Mesenchymal stem cell (in vitro differentiated cells and primary cell): ENCODE measurements around the gene GAS6.

Experiments used
- DNase-seq: peaks from one replicate; pipeline ENCODE4 v3.0.0-alpha.2; 2013
- H2AFZ ChIP-seq: one replicate; pipeline ENCODE4 v1.6.1; 2013; ENCODE audit warnings: low read depth, mild to moderate bottlenecking, control low read depth, inconsistent platforms, low read length, moderate library complexity
- H2AK5ac ChIP-seq: 2 replicates; pipeline ENCODE4 v1.6.1; 2013; ENCODE audit warnings: low read length, moderate library complexity, mild to moderate bottlenecking, inconsistent platforms; ENCODE audit not compliant: severe bottlenecking
- H2BK120ac ChIP-seq: one replicate; pipeline ENCODE4 v1.6.1; 2013; ENCODE audit warnings: low read depth, mild to moderate bottlenecking, inconsistent platforms, low read length, moderate library complexity
- H2BK12ac ChIP-seq, 2 experiments: one replicate each; pipeline ENCODE4 v1.6.1; 2013; ENCODE audit warnings: inconsistent platforms in 2 of 2, low read length in 2 of 2, mild to moderate bottlenecking in 2 of 2, moderate library complexity in 2 of 2, control low read depth in 1 of 2
- H2BK15ac ChIP-seq: one replicate; pipeline ENCODE4 v1.6.1; 2013; ENCODE audit warnings: mild to moderate bottlenecking, low read depth, inconsistent platforms; ENCODE audit not compliant: poor library complexity, severe bottlenecking
- H2BK5ac ChIP-seq: 2 replicates; pipeline ENCODE4 v1.6.1; 2013; ENCODE audit warnings: low read depth, mild to moderate bottlenecking, low read length, control low read depth, inconsistent platforms; ENCODE audit not compliant: poor library complexity, severe bottlenecking
- H3K14ac ChIP-seq, 2 experiments: one replicate each; pipeline ENCODE4 v1.6.1; 2013; ENCODE audit warnings: inconsistent platforms in 2 of 2, low read length in 2 of 2, control low read depth in 1 of 2, mild to moderate bottlenecking in 1 of 2, moderate library complexity in 1 of 2
- H3K18ac ChIP-seq, 2 experiments: one replicate each; pipeline ENCODE4 v1.6.1; 2013; ENCODE audit warnings: inconsistent platforms in 2 of 2, low read length in 2 of 2, control low read depth in 1 of 2, low read depth in 1 of 2, mild to moderate bottlenecking in 1 of 2
- H3K23ac ChIP-seq, 2 experiments: one replicate each; pipeline ENCODE4 v1.6.1; 2013; ENCODE audit warnings: inconsistent platforms in 2 of 2, low read length in 2 of 2, mild to moderate bottlenecking in 2 of 2, moderate library complexity in 2 of 2, control low read depth in 1 of 2
- H3K27ac ChIP-seq: 2 replicates; pipeline ENCODE4 v1.5.1; 2013; ENCODE audit warnings: mild to moderate bottlenecking, moderate library complexity, low read length, control low read depth, inconsistent platforms; ENCODE audit not compliant: poor library complexity, severe bottlenecking
- H3K27me3 ChIP-seq, 2 experiments: 2 replicates each; pipeline versions ENCODE4 v1.6.1 to v1.7.0; 2013; ENCODE audit warnings: low read length in 2 of 2, mild to moderate bottlenecking in 2 of 2, moderate library complexity in 2 of 2, control low read depth in 1 of 2, inconsistent platforms in 1 of 2; ENCODE audit not compliant: control insufficient read depth in 1 of 2, insufficient read depth in 1 of 2
- H3K36me3 ChIP-seq, 2 experiments: 2 replicates each; pipeline versions ENCODE4 v1.6.1 to v1.7.0; 2013; ENCODE audit warnings: low read length in 2 of 2, control low read depth in 1 of 2, inconsistent platforms in 1 of 2, low read depth in 1 of 2, mild to moderate bottlenecking in 1 of 2; ENCODE audit not compliant: insufficient read depth in 2 of 2, control insufficient read depth in 1 of 2
- H3K4ac ChIP-seq, 2 experiments: one replicate each; pipeline ENCODE4 v1.6.1; 2013; ENCODE audit warnings: inconsistent platforms in 2 of 2, low read length in 2 of 2, mild to moderate bottlenecking in 2 of 2, moderate library complexity in 2 of 2, control low read depth in 1 of 2, low read depth in 1 of 2
- H3K4me1 ChIP-seq: 2 replicates; pipeline ENCODE4 v1.6.1; 2013; ENCODE audit warnings: low read depth, low read length, control low read depth; ENCODE audit not compliant: control insufficient read depth, insufficient read depth
- H3K4me2 ChIP-seq: 2 replicates; pipeline ENCODE4 v1.6.1; 2013; ENCODE audit warnings: low read length, mild to moderate bottlenecking, inconsistent platforms; ENCODE audit not compliant: poor library complexity, severe bottlenecking
- H3K4me3 ChIP-seq, 2 experiments: 2 replicates each; pipeline versions ENCODE4 v1.5.1 to v1.7.0; 2013; ENCODE audit warnings: low read length in 2 of 2, mild to moderate bottlenecking in 2 of 2, control low read depth in 1 of 2, low read depth in 1 of 2; ENCODE audit not compliant: insufficient read depth in 1 of 2
- H3K79me1 ChIP-seq: replicated peaks from 2 replicates; pipeline ENCODE4 v1.6.1; 2013; ENCODE audit warnings: mild to moderate bottlenecking, control low read depth, low read length, inconsistent platforms; ENCODE audit not compliant: poor library complexity, severe bottlenecking
- H3K9ac ChIP-seq: 2 replicates; pipeline ENCODE4 v1.7.0; 2013; ENCODE audit warnings: mild to moderate bottlenecking, low read length, moderate library complexity
- H3K9me3 ChIP-seq: 2 replicates; pipeline ENCODE4 v1.7.0; 2013; ENCODE audit warnings: mild to moderate bottlenecking, low read length; ENCODE audit not compliant: control insufficient read depth
- H4K8ac ChIP-seq: one replicate; pipeline ENCODE4 v1.6.1; 2013; ENCODE audit warnings: inconsistent platforms, mild to moderate bottlenecking, low read length, moderate library complexity
- H4K91ac ChIP-seq: one replicate; pipeline ENCODE4 v1.6.1; 2013; ENCODE audit warnings: mild to moderate bottlenecking, low read length, inconsistent platforms
- WGBS: methylation state at CpG from one replicate; pipeline ENCODE4 v1.1.7; 2013; ENCODE audit warnings: mixed read lengths; 5-methylcytosine and 5-hydroxymethylcytosine counted together

Gene GAS6

DNA sequence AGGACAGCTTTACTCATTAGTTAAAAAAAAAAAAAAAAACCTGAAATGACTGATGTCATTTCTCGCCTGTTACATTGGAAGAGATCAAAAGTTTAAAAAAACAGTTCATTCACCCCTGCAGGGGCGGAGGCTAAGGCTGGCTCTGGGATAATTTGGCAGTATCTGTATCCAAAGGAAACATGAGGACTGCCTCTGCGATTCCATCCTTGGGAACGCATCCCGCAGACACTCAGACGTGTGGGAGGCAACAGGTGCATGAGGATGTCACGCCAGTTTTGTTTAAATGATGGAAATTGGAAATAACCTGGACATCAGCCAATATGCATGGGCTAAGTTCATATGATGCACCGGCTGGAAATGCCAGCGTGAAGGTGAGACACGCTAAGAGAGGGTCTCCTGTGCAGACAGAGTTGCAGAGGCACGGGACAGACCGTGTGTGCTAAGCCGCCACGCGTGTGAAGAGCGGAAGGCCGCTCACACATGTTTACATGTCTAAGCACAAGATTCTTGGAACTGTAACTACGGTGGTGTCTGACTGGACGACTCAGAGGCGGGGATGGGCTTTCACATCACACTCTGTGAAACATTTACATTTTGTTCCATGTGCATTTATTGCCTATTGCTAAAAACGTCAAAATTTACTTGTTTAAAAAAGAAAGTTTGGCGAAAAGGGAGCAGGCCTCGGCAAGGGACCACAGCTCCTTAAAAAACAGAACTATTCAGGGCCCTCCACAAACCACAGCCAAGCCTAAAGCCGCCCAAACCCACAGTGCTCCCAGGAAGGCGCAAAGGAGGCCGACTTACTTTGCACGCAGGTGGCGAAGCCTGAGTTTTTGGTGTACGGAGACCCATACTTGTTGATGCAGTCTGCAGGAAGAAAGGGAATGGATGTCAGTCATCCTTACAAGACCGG, 17.9 kb downstream of the GAS6 start:
- Histone ChIP-seq H3K4ac (no peak overlapping the region), H2AK5ac (no peak overlapping the region), H3K79me1 (peaks cover 36% of the 10 kb centered on the region), H3K9me3 (no peaks in the 10 kb centered on the region), H3K4me1 (peaks cover 32% of the 10 kb centered on the region), H3K27ac (no peak overlapping the region), H2BK12ac (no peak overlapping the region), H4K8ac (no peak overlapping the region), H2BK15ac (no peak overlapping the region), H3K4me2 (no peak overlapping the region), H3K18ac (no peak overlapping the region), H2BK5ac (no peak overlapping the region), H3K27me3 (no peaks in the 10 kb centered on the region), H3K23ac (peak overlapping the region in 1 of 2 experiments; percentile 65), H3K4me3 (no peak overlapping the region), H2BK120ac (no peak overlapping the region), H2AFZ (no peak overlapping the region), H4K91ac (no peak overlapping the region), H3K9ac (no peak overlapping the region), H3K36me3 (peaks cover 70 to 73% of the 10 kb centered on the region in 2 experiments), H3K14ac (no peak overlapping the region)
- 97% methylated on average over 30 of the region's 30 CpGs for WGBS
- no peak for DNase-seq

GRCh38 chr13:113845055-113845454, 18.8 kb downstream of the GAS6 start:
- H4K91ac ChIP-seq: no peak overlapping the region
- no peak overlapping the region for H3K14ac ChIP-seq
- DNase-seq: no peak
- H3K9me3 ChIP-seq: no peaks in the 10 kb centered on the region
- peaks cover 41% of the 10 kb centered on the region for H3K4me1 ChIP-seq
- H2BK5ac ChIP-seq: no peak overlapping the region
- H3K9ac ChIP-seq: no peak overlapping the region
- peak overlapping the region in 1 of 2 experiments; percentile 16 for H3K18ac ChIP-seq
- peak overlapping the region in 1 of 2 experiments; percentile 55 for H3K4ac ChIP-seq
- no peak overlapping the region for H3K4me3 ChIP-seq
- H3K4me2 ChIP-seq: no peak overlapping the region
- H3K79me1 ChIP-seq: peaks cover 38% of the 10 kb centered on the region
- no peak overlapping the region for H2BK15ac ChIP-seq
- WGBS: 95% methylated on average over 13 of the region's 13 CpGs
- no peaks in the 10 kb centered on the region for H3K27me3 ChIP-seq
- H3K27ac ChIP-seq: no peak overlapping the region
- no peak overlapping the region for H2AFZ ChIP-seq
- peaks cover 74 to 76% of the 10 kb centered on the region in 2 experiments for H3K36me3 ChIP-seq
- H2BK12ac ChIP-seq: no peak overlapping the region
- no peak overlapping the region for H4K8ac ChIP-seq
- no peak overlapping the region for H3K23ac ChIP-seq
- no peak overlapping the region for H2AK5ac ChIP-seq
- H2BK120ac ChIP-seq: no peak overlapping the region

- Histone ChIP-seq H4K8ac (peak overlapping the region; percentile 45), H3K18ac (no peak overlapping the region), H3K9me3 (no peaks in the 10 kb centered on the region)
Observed at GRCh38 chr13:113843864-113844556, 19.9 kb downstream of the GAS6 start.

DNA sequence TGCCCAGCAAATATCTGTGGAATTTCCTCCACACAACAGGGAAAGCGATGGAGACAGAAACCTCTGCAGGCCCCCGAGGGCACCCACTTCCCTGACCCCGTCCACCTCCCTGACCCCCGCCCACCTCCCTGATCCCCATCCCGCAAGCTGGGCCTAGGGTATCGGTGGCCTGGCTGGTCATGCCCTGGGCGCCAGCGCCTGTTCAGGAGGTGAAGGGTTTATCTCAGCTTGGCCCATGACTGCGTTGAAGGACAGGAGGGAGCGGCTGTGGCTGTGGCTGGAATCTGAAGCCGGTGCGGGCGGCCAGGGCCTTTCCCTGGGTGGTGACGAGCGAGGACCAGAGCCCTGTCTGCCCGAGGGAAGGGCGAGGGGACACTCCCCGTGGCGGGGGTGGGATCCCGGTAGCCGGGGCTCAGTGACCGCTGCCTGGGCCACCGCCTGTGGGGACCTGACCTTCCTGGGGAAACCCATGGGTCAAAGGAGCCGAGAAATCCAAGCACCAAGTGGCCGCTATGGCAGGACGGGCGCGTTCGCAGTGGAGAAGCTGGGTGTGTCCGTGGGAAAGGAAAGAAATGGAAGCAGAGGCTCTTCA, 20.7 kb downstream of the GAS6 start:
- Histone ChIP-seq H4K8ac (no peak overlapping the region), H2AK5ac (no peak overlapping the region), H3K79me1 (peaks cover 32% of the 10 kb centered on the region), H3K27me3 (no peaks in the 10 kb centered on the region), H4K91ac (no peak overlapping the region), H3K36me3 (peaks cover 77 to 86% of the 10 kb centered on the region in 2 experiments), H2BK5ac (no peak overlapping the region), H3K23ac (no peak overlapping the region), H3K4me3 (no peak overlapping the region), H3K9ac (no peak overlapping the region), H3K27ac (no peak overlapping the region), H2BK12ac (no peak overlapping the region), H2AFZ (no peak overlapping the region), H3K4me2 (no peak overlapping the region), H3K4ac (no peak overlapping the region), H2BK120ac (no peak overlapping the region), H3K9me3 (no peaks in the 10 kb centered on the region), H2BK15ac (no peak overlapping the region), H3K14ac (no peak overlapping the region), H3K18ac (no peak overlapping the region), H3K4me1 (peaks cover 51% of the 10 kb centered on the region)
- 95% methylated on average over 28 of the region's 30 CpGs for WGBS
- no peak for DNase-seq

More at GRCh38 chr13:113843864-113844556, 19.9 kb downstream of the GAS6 start:
- no peak overlapping the region for H3K4me3 ChIP-seq
- H2BK120ac ChIP-seq: no peak overlapping the region
- H3K23ac ChIP-seq: no peak overlapping the region
- H2BK5ac ChIP-seq: no peak overlapping the region
- H3K4me1 ChIP-seq: peaks cover 47% of the 10 kb centered on the region
- no peak overlapping the region for H3K27ac ChIP-seq
- no peak overlapping the region for H2BK15ac ChIP-seq
- H2AK5ac ChIP-seq: peak overlapping the region; percentile 29
- no peak for DNase-seq
- no peak overlapping the region for H2BK12ac ChIP-seq
- H3K9ac ChIP-seq: no peak overlapping the region
- H3K36me3 ChIP-seq: peaks cover 80 to 83% of the 10 kb centered on the region in 2 experiments
- H2AFZ ChIP-seq: no peak overlapping the region
- H3K4me2 ChIP-seq: no peak overlapping the region
- H3K14ac ChIP-seq: no peak overlapping the region
- H4K91ac ChIP-seq: no peak overlapping the region
- H3K79me1 ChIP-seq: peaks cover 34% of the 10 kb centered on the region
- no peaks in the 10 kb centered on the region for H3K27me3 ChIP-seq
- 88% methylated on average over 26 of the region's 26 CpGs for WGBS
- H3K4ac ChIP-seq: peak overlapping the region in 1 of 2 experiments; percentile 1
